Motor neuron (in vitro differentiated cells): ENCODE results near the gene ZNF574. TPM values are rescaled to one million over a fixed set of nuclear protein-coding genes. Genes with fewer than 3 reads are reported as not detected.
A peak's percentile ranks its signal among the peaks of the same experiment; 100 is the strongest.

ENCODE experiments used
- ATAC-seq, 8 experiments: fragments of 200-7000 bp; cut with Tn5 transposase; replicated peaks in 6 of 8; 2 replicates each; pipeline ENCODE4 v1.8.0; 2021; ENCODE audit warnings: mild to moderate bottlenecking in 8 of 8, moderate library complexity in 8 of 8
- H3K27ac ChIP-seq, 2 donors: fragments of 250-450 bp; sonication (Bioruptor Pico); 2 replicates each; pipeline ENCODE4 v1.9.0; 2021; ENCODE audit warnings: antibody characterized with exemption in 2 of 2, mild to moderate bottlenecking in 2 of 2, moderate library complexity in 1 of 2
- H3K4me1 ChIP-seq, 2 donors: fragments of 250-450 bp; sonication (Bioruptor Pico); replicated peaks in 1 of 2; 2 replicates each; pipeline ENCODE4 v1.6.1; 2021; ENCODE audit warnings: antibody characterized with exemption in 2 of 2, mild to moderate bottlenecking in 2 of 2, moderate library complexity in 1 of 2
- H3K4me3 ChIP-seq, 5 donors: fragments of 250-450 bp; sonication (Bioruptor Pico); 2 replicates each; pipeline ENCODE4 v1.9.0; 2021; ENCODE audit warnings: antibody characterized with exemption in 5 of 5, mild to moderate bottlenecking in 5 of 5, moderate library complexity in 4 of 5
- WGBS, 10 experiments: fragments of 450-650 bp; shearing (Covaris generic); methylation state at CpG; one replicate each; pipeline ENCODE4 v1.0.0; 2022; 5-methylcytosine and 5-hydroxymethylcytosine counted together
- in situ Hi-C, 9 experiments: fragments of 400-800 bp; cut with MboI; loops; one replicate each; pipeline ENCODE4 v1.15.0; 2021; ENCODE audit warnings: low sequenced_read_pairs in 9 of 9, low pct_unique_long_range_greater_than_20kb in 2 of 9; ENCODE audit not compliant: unreplicated experiment in 9 of 9
- total RNA-seq, 8 experiments: library from RNA; unstranded; fragments of 300-600 nt; gene quantifications; 2 replicates each; pipeline versions ENCODE4 v1.2.3 to v1.2.4, GENCODE V29; 2022

The ZNF574 gene
- total RNA-seq, 8 experiments from 2014 or later: 7.4 to 17.4 (median 11.6) TPM

- no peak overlapping the region for H3K27ac ChIP-seq
- in situ Hi-C loops: loop anchor here in 2 of 9 experiments (25.0 kb wide), 1 partner anchor 97 kb away; the partner anchor contains the start of genes DEDD2 (in 2 of the 2) and ZNF526 (in 2 of the 2)
- WGBS, 10 experiments: 53 to 100% (median 92%) methylated on average over 1 to 4 of the region's 4 CpGs; no CpG with 5 or more reads in 1 of the 10 experiments
- H3K4me3 ChIP-seq: no peak overlapping the region
- H3K4me1 ChIP-seq: peaks cover 17 to 19% of the 10 kb centered on the region in 2 donors
- ATAC-seq: no peak
Measured at GRCh38 chr19:42115705-42116104, 39.7 kb downstream of the ZNF574 start.

GRCh38 chr19:42116308-42117075 is 40.5 kb downstream of the ZNF574 start:
- in situ Hi-C loops: loop anchor here in 2 of 9 experiments (25.0 kb wide), 1 partner anchor 96 kb away; the partner anchor contains the start of genes DEDD2 (in 2 of the 2) and ZNF526 (in 2 of the 2)
- H3K4me3 ChIP-seq: no peak overlapping the region
- WGBS, 10 experiments: 83 to 100% (median 91%) methylated on average over 1 to 10 of the region's 20 CpGs; no CpG with 5 or more reads in 5 of the 10 experiments
- no peak for ATAC-seq
- H3K27ac ChIP-seq: no peak overlapping the region
- peaks cover 20 to 26% of the 10 kb centered on the region in 2 donors for H3K4me1 ChIP-seq

- 60 to 80% methylated on average over 1 of the region's 6 CpGs; no CpG with 5 or more reads in 8 of the 10 experiments for WGBS, 10 experiments
- Histone ChIP-seq H3K4me3 (no peak overlapping the region), H3K27ac (no peak overlapping the region), H3K4me1 (peaks cover 26 to 31% of the 10 kb centered on the region in 2 donors)
- in situ Hi-C loops: loop anchor here in 2 of 9 experiments (25.0 kb wide), 1 partner anchor 95 kb away; the partner anchor contains the start of genes DEDD2 (in 2 of the 2) and ZNF526 (in 2 of the 2)
- no peak for ATAC-seq
Measured at GRCh38 chr19:42117076-42117475, 41.1 kb downstream of the ZNF574 start.

GRCh38 chr19:42120276-42120980 is 44.5 kb downstream of the ZNF574 start:
- in situ Hi-C loops: loop anchor here in 4 of 9 experiments (10.0 to 25.0 kb wide), 3 partner anchors 64 to 92 kb away; partner anchors contain the start of genes DEDD2 (in 2 of the 4) and ZNF526 (in 2 of the 4)
- WGBS, 10 experiments: 48 to 100% (median 85%) methylated on average over 3 to 9 of the region's 10 CpGs
- no peak for ATAC-seq
- H3K4me1 ChIP-seq: peaks cover 9 to 16% of the 10 kb centered on the region in 2 donors
- H3K27ac ChIP-seq: no peak overlapping the region
- H3K4me3 ChIP-seq: no peak overlapping the region

- ATAC-seq: peak in 1 of 8 experiments; percentile 11
- Histone ChIP-seq H3K27ac (no peak overlapping the region), H3K4me3 (no peak overlapping the region), H3K4me1 (peaks cover 9 to 16% of the 10 kb centered on the region in 2 donors)
- in situ Hi-C loops: loop anchor here in 4 of 9 experiments (10.0 to 25.0 kb wide), 3 partner anchors 64 to 91 kb away; partner anchors contain the start of genes DEDD2 (in 2 of the 4) and ZNF526 (in 2 of the 4)
- WGBS, 10 experiments: 0 to 100% (median 67%) methylated on average over 1 to 3 of the region's 5 CpGs; no CpG with 5 or more reads in 5 of the 10 experiments
Measured at GRCh38 chr19:42121036-42121621, 45.2 kb downstream of the ZNF574 start.

- ATAC-seq: peak; percentile 66 to 91 (median 79)
- WGBS, 10 experiments: 0% methylated on average over 1 of the region's 8 CpGs; no CpG with 5 or more reads in 9 of the 10 experiments
- Histone ChIP-seq H3K27ac (no peak overlapping the region), H3K4me1 (peaks cover 9 to 16% of the 10 kb centered on the region in 2 donors), H3K4me3 (no peak overlapping the region)
- in situ Hi-C loops: loop anchor here in 4 of 9 experiments (10.0 to 25.0 kb wide), 3 partner anchors 63 to 91 kb away; partner anchors contain the start of genes DEDD2 (in 2 of the 4) and ZNF526 (in 2 of the 4)
Measured at GRCh38 chr19:42121656-42122069, 45.7 kb downstream of the ZNF574 start.

- ATAC-seq: no peak
- Histone ChIP-seq H3K4me1 (peaks cover 9 to 16% of the 10 kb centered on the region in 2 donors), H3K4me3 (no peak overlapping the region), H3K27ac (no peak overlapping the region)
- in situ Hi-C loops: loop anchor here in 4 of 9 experiments (10.0 to 25.0 kb wide), 3 partner anchors 62 to 89 kb away; partner anchors contain the start of genes DEDD2 (in 2 of the 4) and ZNF526 (in 2 of the 4)
- WGBS, 10 experiments: 20 to 100% (median 90%) methylated on average over 1 to 6 of the region's 17 CpGs; no CpG with 5 or more reads in 3 of the 10 experiments
Measured at GRCh38 chr19:42122691-42123607, 47.0 kb downstream of the ZNF574 start.

GRCh38 chr19:42123765-42124164 is 47.8 kb downstream of the ZNF574 start:
- in situ Hi-C loops: loop anchor here in 4 of 9 experiments (10.0 to 25.0 kb wide), 3 partner anchors 61 to 89 kb away; partner anchors contain the start of genes DEDD2 (in 2 of the 4) and ZNF526 (in 2 of the 4)
- Histone ChIP-seq H3K4me3 (no peak overlapping the region), H3K4me1 (peaks cover 9 to 16% of the 10 kb centered on the region in 2 donors), H3K27ac (no peak overlapping the region)
- 83% methylated on average over 1 of the region's 1 CpG; no CpG with 5 or more reads in 9 of the 10 experiments for WGBS, 10 experiments
- no peak for ATAC-seq

GRCh38 chr19:42124386-42124901 is 48.5 kb downstream of the ZNF574 start:
- H3K27ac ChIP-seq: no peak overlapping the region
- ATAC-seq: no peak
- in situ Hi-C loops: loop anchor here in 4 of 9 experiments (10.0 to 25.0 kb wide), 3 partner anchors 60 to 88 kb away; partner anchors contain the start of genes DEDD2 (in 2 of the 4) and ZNF526 (in 2 of the 4)
- peaks cover 11 to 18% of the 10 kb centered on the region in 2 donors for H3K4me1 ChIP-seq
- H3K4me3 ChIP-seq: no peak overlapping the region
- 42 to 96% (median 76%) methylated on average over 2 to 5 of the region's 5 CpGs for WGBS, 10 experiments

GRCh38 chr19:42125536-42125935 is 49.6 kb downstream of the ZNF574 start:
- Histone ChIP-seq H3K4me3 (no peak overlapping the region), H3K4me1 (peaks cover 16 to 22% of the 10 kb centered on the region in 2 donors), H3K27ac (no peak overlapping the region)
- no peak for ATAC-seq
- in situ Hi-C loops: loop anchor here in 2 of 9 experiments (10.0 kb wide), 2 partner anchors 59 to 69 kb away; no protein-coding TSS in a partner anchor
- 40 to 83% (median 70%) methylated on average over 1 to 5 of the region's 6 CpGs; no CpG with 5 or more reads in 4 of the 10 experiments for WGBS, 10 experiments

- WGBS, 10 experiments: 54 to 100% (median 78%) methylated on average over 2 to 3 of the region's 5 CpGs; no CpG with 5 or more reads in 4 of the 10 experiments
- Histone ChIP-seq H3K4me3 (no peak overlapping the region), H3K4me1 (peaks cover 12 to 15% of the 10 kb centered on the region in 2 donors), H3K27ac (no peak overlapping the region)
- ATAC-seq: no peak
- in situ Hi-C loops: loop anchor here in 2 of 9 experiments (10.0 kb wide), 2 partner anchors 58 to 68 kb away; no protein-coding TSS in a partner anchor
Measured at GRCh38 chr19:42126574-42126973, 50.6 kb downstream of the ZNF574 start.
